B cell (primary cell): ENCODE measurements around the gene NLRC5.

ENCODE experiments used
- CTCF ChIP-seq: fragments of 200-600 bp; IDR thresholded peaks from one replicate; pipeline ENCODE4 v1.8.0; 2022; ENCODE audit warnings: antibody characterized with exemption, mild to moderate bottlenecking
- EZH2 ChIP-seq: IDR thresholded peaks from 2 replicates; pipeline ENCODE4 v1.6.1; 2012; ENCODE audit warnings: borderline replicate concordance, low read depth, mild to moderate bottlenecking, moderate library complexity, low read length; ENCODE audit not compliant: insufficient read depth, poor library complexity, severe bottlenecking

- TF ChIP-seq CTCF (no peak), EZH2 (no peak)
Measured at GRCh38 chr16:57021757-57022156, 32.4 kb downstream of the NLRC5 start.
